NCI-H446 treated with DMSO at 0.1 percent for 48 hours (cell line): ENCODE data around the gene ASRGL1.
"Not testable (repeated sequence)": the region's sequence is repeated elsewhere in the genome, so short reads cannot be mapped to it uniquely, and the experiment has no call there.

ENCODE experiments used
- DNase-seq: peaks from one replicate; lab custom pipeline; 2025; lab: John Stamatoyannopoulos, UW

The ASRGL1 gene

GRCh38 chr11:62337303-62338181 lies at the start of gene ASRGL1:
TSS of gene ASRGL1 (plus strand) at chr11:62337448. CDS start at chr11:62337978, 530 bp downstream.
- peak; percentile 47 for DNase-seq

DNA sequence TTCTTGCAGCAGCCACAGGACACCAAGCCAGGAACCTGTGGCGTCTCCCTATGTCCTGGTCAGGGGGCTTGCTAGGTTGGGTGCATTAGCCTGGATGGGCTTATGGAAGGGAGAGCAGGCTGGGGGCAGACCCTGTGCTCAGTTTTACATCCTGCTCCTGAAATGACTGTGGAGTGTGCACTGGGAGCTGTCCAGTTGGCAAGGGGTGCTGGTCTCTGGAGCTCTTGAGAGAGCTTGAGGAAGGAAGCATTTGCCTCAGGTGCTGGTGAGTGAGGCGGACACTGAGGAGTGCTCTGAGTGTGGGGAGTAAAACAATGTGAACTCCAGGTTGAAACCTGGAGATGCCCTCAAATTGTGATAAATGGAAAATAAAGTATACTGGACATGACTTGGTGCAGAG lies 41.7 kb upstream of the ASRGL1 start:
- no peak for DNase-seq

DNA sequence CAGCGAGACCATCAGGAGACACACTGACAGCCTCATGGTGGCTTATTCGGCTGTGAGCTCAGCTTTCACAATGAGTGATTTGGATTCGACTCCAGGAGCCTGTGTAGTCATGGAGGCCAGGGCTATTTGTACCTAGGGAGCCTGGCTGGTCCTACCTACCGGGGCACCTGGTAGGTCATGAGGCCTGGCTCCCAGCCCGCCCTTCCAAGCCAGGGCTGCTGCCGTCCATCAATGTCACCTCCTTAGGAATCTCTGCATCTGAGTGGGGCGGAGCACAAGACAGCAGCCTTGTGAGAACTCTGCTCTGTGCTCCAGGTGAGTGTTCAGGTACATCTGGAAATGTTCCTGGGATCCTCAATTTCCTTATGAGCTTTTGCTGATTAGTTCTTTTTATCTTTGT lies 38.3 kb upstream of the ASRGL1 start, which contains the start of gene SCGB1D4:
Gene SCGB1D4, minus strand, starts transcription at position 101 of the 400 bp plus-strand sequence. Its CDS starts 65 bp downstream, at position 36.
- no peak for DNase-seq

GRCh38 chr11:62306227-62306626 lies 31.0 kb upstream of the ASRGL1 start:
- no peak for DNase-seq

DNA sequence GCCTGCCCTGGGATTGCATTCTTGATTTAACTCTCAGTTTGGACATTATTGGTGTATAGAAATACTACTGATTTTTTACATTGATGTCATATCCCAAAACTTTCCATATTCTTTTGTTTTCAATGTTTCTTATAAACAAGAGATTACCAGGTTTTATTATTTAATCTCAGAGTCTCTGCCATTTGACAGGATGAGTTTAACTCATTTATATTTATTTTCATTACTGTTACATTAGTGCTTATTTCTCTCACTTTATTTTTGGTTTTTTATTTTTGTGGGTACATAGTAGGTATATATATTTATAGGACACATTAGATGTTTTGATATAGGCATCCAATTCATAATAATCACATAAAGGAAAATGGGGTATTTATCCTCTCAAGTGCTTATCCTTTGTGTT lies 29.3 kb upstream of the ASRGL1 start:
- DNase-seq: no peak

- no peak for DNase-seq
Measured at GRCh38 chr11:62309991-62310390, 27.3 kb upstream of the ASRGL1 start.

DNA sequence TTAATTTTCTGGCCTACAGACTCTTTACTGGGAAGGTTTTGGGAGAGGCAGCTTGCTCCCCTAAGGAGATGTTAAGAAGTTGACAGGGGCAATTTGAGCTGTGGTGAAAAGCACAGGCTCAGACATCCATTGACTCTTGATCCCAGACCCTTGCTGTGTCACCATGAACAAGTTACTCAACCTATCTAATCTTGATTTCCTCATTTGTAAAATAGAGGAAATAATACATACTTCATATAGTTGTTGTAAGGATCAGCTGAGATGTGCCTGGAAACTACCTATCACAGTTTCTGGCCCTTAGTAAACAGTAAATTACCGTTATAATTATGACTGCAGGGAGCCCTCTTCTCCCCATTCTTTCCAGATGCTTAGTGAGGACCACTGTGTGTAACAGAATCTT lies 21.8 kb upstream of the ASRGL1 start:
- no peak for DNase-seq

GRCh38 chr11:62322524-62322923 lies 14.7 kb upstream of the ASRGL1 start:
- DNase-seq: no peak

GRCh38 chr11:62324731-62325556 lies 12.3 kb upstream of the ASRGL1 start:
- no peak for DNase-seq

GRCh38 chr11:62325781-62326180 lies 11.5 kb upstream of the ASRGL1 start:
- not testable (repeated sequence) for DNase-seq

DNA sequence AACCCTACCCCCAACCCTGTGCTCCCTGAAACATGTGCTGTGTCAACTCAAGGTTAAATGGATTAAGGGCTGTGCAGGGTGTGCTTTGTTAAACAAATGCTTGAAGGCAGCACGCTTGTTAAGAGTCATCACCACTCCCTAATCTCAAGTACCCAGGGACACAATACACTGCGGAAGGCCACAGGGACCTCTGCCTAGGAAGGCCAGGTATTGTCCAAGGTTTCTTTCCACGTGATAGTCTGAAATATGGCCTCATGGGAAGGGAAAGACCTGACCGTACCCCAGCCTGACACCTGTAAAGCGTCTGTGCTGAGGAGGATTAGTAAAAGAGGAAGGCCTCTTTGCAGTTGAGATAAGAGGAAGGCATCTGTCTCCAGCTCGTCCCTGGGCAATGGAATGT lies 10.5 kb upstream of the ASRGL1 start:
- not testable (repeated sequence) for DNase-seq

- not testable (repeated sequence) for DNase-seq
Measured at GRCh38 chr11:62327541-62327940, 9.7 kb upstream of the ASRGL1 start.

DNA sequence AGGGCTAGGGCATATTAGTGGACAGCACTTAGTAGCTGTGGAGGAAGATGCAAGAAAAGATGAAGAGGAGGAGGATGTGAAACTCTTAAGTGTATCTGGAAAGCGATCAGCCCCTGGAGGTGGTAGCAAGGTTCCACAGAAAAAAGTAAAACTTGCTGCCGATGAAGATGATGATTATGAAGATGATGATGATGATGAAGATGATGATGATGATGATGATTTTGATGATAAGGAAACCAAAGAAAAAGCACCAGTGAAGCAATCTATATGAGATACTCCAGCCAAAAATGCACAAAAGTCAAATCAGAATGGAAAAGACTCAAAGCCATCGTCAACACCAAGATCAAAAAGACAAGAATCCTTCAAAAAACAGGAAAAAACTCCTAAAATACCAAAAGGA lies 6.0 kb upstream of the ASRGL1 start:
- not testable (repeated sequence) for DNase-seq

DNA sequence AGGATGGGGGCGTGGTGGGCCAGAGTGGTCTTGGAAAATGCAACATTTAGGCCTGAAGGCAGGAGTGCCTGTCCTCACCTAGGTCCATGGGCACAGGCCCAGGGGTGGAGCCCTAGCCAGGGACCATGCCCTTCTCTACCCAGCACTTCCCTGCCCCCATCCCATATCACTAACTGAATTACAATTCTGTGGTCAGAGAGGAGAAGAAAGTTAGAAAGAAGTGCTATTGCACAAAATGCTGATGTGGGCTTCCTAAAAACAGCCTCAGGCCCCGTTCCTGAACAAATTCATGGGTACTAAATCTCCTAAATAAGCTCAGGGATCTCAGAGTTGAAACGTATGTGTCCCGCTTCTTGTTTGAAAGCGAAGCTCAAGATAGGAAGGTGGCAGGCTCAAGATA lies 3.5 kb upstream of the ASRGL1 start:
- no peak for DNase-seq

GRCh38 chr11:62336949-62337302 lies 322 bp upstream of the ASRGL1 start:
- DNase-seq: not testable (repeated sequence)

GRCh38 chr11:62338218-62338617 lies 970 bp downstream of the ASRGL1 start:
- no peak for DNase-seq

DNA sequence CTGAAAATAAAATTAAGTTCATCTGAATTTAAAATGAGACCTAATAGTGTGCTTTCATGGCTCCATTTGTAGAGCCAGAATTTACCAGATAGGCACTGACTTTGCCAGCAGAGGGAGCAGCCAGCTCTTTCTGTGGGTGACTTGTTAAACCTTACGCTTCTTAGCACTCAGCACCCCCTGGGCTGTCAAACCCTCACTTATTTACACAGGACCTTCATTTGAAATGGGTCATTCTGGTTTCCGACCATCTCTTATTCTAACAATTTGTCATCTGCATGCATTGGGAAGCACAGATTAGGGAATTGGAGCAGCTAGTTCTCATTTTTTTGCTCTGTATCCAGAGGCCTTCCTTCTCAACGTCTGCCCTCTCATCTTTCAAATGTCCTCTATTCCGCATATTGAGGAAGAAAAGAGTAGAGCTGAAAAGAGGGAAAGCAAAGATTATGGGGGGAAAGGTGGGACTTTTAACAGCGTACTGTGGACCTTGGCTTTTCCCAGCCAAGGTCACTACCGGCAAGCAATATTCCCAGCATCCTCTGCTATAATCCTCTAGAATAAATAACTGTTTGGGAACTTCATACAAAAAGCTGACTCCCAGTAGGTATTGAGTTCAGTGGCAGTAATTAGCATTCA lies 3.1 kb downstream of the ASRGL1 start:
- DNase-seq: peak; percentile 23

- DNase-seq: no peak
Measured at GRCh38 chr11:62341588-62341987, 4.3 kb downstream of the ASRGL1 start.

- not testable (repeated sequence) for DNase-seq
Measured at GRCh38 chr11:62343646-62344190, 6.5 kb downstream of the ASRGL1 start.

DNA sequence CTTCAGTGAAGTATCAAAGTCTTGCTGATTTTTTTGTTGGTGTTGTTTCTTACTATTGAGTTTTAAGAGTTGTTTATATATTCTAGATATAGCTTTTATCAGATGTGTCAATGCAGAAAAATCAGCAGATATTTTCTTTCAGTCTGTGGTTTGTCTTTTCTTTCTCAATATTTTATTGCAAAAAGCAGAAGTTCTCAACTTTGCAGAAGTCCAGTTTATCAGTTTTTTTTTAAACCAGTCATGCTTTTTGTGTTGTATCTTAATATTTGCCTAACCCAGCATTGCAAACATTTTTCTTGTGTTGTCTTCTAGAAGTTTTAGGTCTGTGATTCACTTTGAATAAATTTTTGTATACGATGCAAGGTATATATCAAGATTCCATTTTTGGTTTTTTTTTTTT lies 7.0 kb downstream of the ASRGL1 start:
- no peak for DNase-seq

DNA sequence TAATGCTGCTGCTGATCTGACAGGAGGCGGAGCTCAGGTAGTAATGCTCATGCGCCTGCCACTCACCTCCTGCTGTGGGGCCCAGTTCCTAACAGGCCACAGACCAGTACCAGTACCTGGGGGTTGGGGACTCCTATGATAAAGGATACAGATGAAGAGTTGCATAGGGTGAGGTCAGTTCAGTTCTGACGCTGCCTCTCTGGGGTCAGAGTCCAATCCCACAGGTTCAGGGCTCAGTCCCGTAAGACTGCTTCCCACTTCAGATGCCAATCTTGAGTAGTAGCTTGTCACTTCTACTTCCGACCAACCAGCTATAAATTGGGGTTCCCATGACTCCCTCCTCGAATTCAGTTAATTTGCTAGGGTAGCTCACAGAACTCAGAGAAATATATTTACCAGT lies 8.6 kb downstream of the ASRGL1 start:
- DNase-seq: no peak
